ENCODE data around the gene MTG2. TPM values are rescaled to one million over a fixed set of nuclear protein-coding genes. Genes with fewer than 3 reads are reported as not detected.

MTG2 gene
- total and polyA plus RNA-seq, 8 donors: 13.6 to 77.9 (median 21.4) TPM

GRCh38 chr20:62243906-62244515 is 61.2 kb downstream of the MTG2 start:
- no peak for TF ChIP-seq POLR2A (IDR thresholded peaks at IDR 0.05)
- no peak for TF ChIP-seq CTCF (IDR thresholded peaks at IDR 0.05)
- TF ChIP-seq POLR2AphosphoS5 (IDR thresholded peaks at IDR 0.05): no peak
- TF ChIP-seq EP300 (IDR thresholded peaks at IDR 0.05): no peak
- peak overlapping the region; percentile 35 to 78 (median 69) for H3K27ac ChIP-seq
- no peak overlapping the region for H3K4me3 ChIP-seq
- DNase-seq: no peak
- H3K9me3 ChIP-seq: no peaks in the 10 kb centered on the region
- no peaks in the 10 kb centered on the region for H3K27me3 ChIP-seq
- intact Hi-C loops (cut with DNase I; ENCODE audit: low total_unique reads): no loop called here
- H3K36me3 ChIP-seq: peaks cover 0 to 27% (median 21%) of the 10 kb centered on the region in 4 donors
- WGBS, 5 donors: 71 to 85% (median 73%) methylated on average over 14 to 21 of the region's 21 CpGs
- H3K4me1 ChIP-seq: peaks cover 31 to 84% (median 78%) of the 10 kb centered on the region in 4 donors

- intact Hi-C loops (cut with DNase I; ENCODE audit: low total_unique reads): no loop called here
- no peak overlapping the region for H3K4me3 ChIP-seq
- H3K9me3 ChIP-seq: no peaks in the 10 kb centered on the region
- H3K27ac ChIP-seq: peak overlapping the region; percentile 35 to 78 (median 69)
- DNase-seq: peak; percentile 77 to 83
- TF ChIP-seq CTCF (IDR thresholded peaks at IDR 0.05) (no peak), EP300 (IDR thresholded peaks at IDR 0.05) (no peak), POLR2A (IDR thresholded peaks at IDR 0.05) (no peak), POLR2AphosphoS5 (IDR thresholded peaks at IDR 0.05) (peak in 2 of 3 donors; percentile 30 to 32)
- peaks cover 25 to 83% (median 76%) of the 10 kb centered on the region in 4 donors for H3K4me1 ChIP-seq
- 20 to 59% (median 43%) methylated on average over 16 to 17 of the region's 17 CpGs for WGBS, 5 donors
- H3K27me3 ChIP-seq: no peaks in the 10 kb centered on the region
- peaks cover 0 to 27% (median 21%) of the 10 kb centered on the region in 4 donors for H3K36me3 ChIP-seq
These were observed 61.8 kb downstream of the MTG2 start for GRCh38 chr20:62244644-62245108.

- H3K27ac ChIP-seq: peak overlapping the region in 1 of 5 donors; percentile 12
- DNase-seq: no peak
- H3K4me3 ChIP-seq: no peak overlapping the region
- H3K27me3 ChIP-seq: no peaks in the 10 kb centered on the region
- WGBS, 5 donors: 83 to 95% (median 86%) methylated on average over 17 to 19 of the region's 19 CpGs
- intact Hi-C loops (cut with DNase I; ENCODE audit: low total_unique reads): no loop called here
- peaks cover 0 to 27% (median 21%) of the 10 kb centered on the region in 4 donors for H3K36me3 ChIP-seq
- TF ChIP-seq CTCF (IDR thresholded peaks at IDR 0.05): no peak
- no peak for TF ChIP-seq POLR2AphosphoS5 (IDR thresholded peaks at IDR 0.05)
- no peak for TF ChIP-seq POLR2A (IDR thresholded peaks at IDR 0.05)
- TF ChIP-seq EP300 (IDR thresholded peaks at IDR 0.05): no peak
- no peaks in the 10 kb centered on the region for H3K9me3 ChIP-seq
- H3K4me1 ChIP-seq: peaks cover 18 to 81% (median 71%) of the 10 kb centered on the region in 4 donors
These were observed 63.1 kb downstream of the MTG2 start for GRCh38 chr20:62245911-62246280.

GRCh38 chr20:62246431-62246830 is 63.6 kb downstream of the MTG2 start:
- TF ChIP-seq POLR2A (IDR thresholded peaks at IDR 0.05) (no peak), EP300 (IDR thresholded peaks at IDR 0.05) (no peak), CTCF (IDR thresholded peaks at IDR 0.05) (no peak), POLR2AphosphoS5 (IDR thresholded peaks at IDR 0.05) (no peak)
- WGBS, 5 donors: 71 to 85% (median 79%) methylated on average over 8 of the region's 8 CpGs
- intact Hi-C loops (cut with DNase I; ENCODE audit: low total_unique reads): no loop called here
- Histone ChIP-seq H3K27ac (peak overlapping the region in 1 of 5 donors; percentile 12), H3K9me3 (no peaks in the 10 kb centered on the region), H3K36me3 (peaks cover 0 to 27% (median 21%) of the 10 kb centered on the region in 4 donors), H3K4me1 (peaks cover 18 to 79% (median 65%) of the 10 kb centered on the region in 4 donors), H3K27me3 (no peaks in the 10 kb centered on the region), H3K4me3 (no peak overlapping the region)
- no peak for DNase-seq
